ENCODE measurements around the gene CFAP251.

- no peak for TF ChIP-seq REST (IDR thresholded peaks at IDR 0.05; ENCODE audit: low read depth)
- TF ChIP-seq EZH2phosphoT487 (IDR thresholded peaks at IDR 0.05; ENCODE audit: borderline replicate concordance), result no peak
- no peak for TF ChIP-seq POLR2A (IDR thresholded peaks at IDR 0.05; ENCODE audit: borderline replicate concordance, extremely low read depth, insufficient read depth, insufficient read length)
Observed at GRCh38 chr12:122029620-122030423, 111.4 kb downstream of the CFAP251 start.

Measured in HCT116 (cell line).